ENCODE measurements around the gene TBC1D16.
A peak's percentile ranks its signal among the peaks of the same experiment; 100 is the strongest.

TBC1D16 gene

GRCh38 chr17:80035687-80035936 is at the start of gene TBC1D16:
TSS of gene TBC1D16 (minus strand) at chr17:80035872. CDS start at chr17:80013547, 22,325 bp downstream.
- no peak for DNase-seq

- no peak for DNase-seq
These were observed 49.1 kb upstream of the TBC1D16 start for GRCh38 chr17:80084773-80085172.

GRCh38 chr17:80083136-80083661 is 47.5 kb upstream of the TBC1D16 start:
- no peak for DNase-seq

GRCh38 chr17:80082403-80083135 is 46.9 kb upstream of the TBC1D16 start:
- DNase-seq = peak; percentile 54

- DNase-seq = no peak
These were observed 45.9 kb upstream of the TBC1D16 start for GRCh38 chr17:80081596-80081995.

- no peak for DNase-seq
These were observed 44.4 kb upstream of the TBC1D16 start for GRCh38 chr17:80080081-80080480.

- no peak for DNase-seq
These were observed 36.7 kb upstream of the TBC1D16 start for GRCh38 chr17:80072410-80072809.

GRCh38 chr17:80071116-80071841 is 35.6 kb upstream of the TBC1D16 start:
- DNase-seq = no peak

GRCh38 chr17:80070375-80071115 is 34.9 kb upstream of the TBC1D16 start:
- DNase-seq = no peak

GRCh38 chr17:80068301-80069222 is 32.9 kb upstream of the TBC1D16 start:
- DNase-seq = no peak

- DNase-seq = no peak
These were observed 31.8 kb upstream of the TBC1D16 start for GRCh38 chr17:80067393-80067986.

- no peak for DNase-seq
These were observed 30.0 kb upstream of the TBC1D16 start for GRCh38 chr17:80065478-80066170.

GRCh38 chr17:80064696-80065095 is 29.0 kb upstream of the TBC1D16 start:
- DNase-seq = no peak

- no peak for DNase-seq
These were observed 28.3 kb upstream of the TBC1D16 start for GRCh38 chr17:80063830-80064585.

- DNase-seq = no peak
These were observed 25.7 kb upstream of the TBC1D16 start for GRCh38 chr17:80061421-80061820.

- DNase-seq = no peak
These were observed 25.0 kb upstream of the TBC1D16 start for GRCh38 chr17:80060644-80061043.

- DNase-seq = no peak
These were observed 22.8 kb upstream of the TBC1D16 start for GRCh38 chr17:80058311-80058955.

- DNase-seq = no peak
These were observed 19.9 kb upstream of the TBC1D16 start for GRCh38 chr17:80055597-80055996.

- no peak for DNase-seq
These were observed 17.4 kb upstream of the TBC1D16 start for GRCh38 chr17:80053102-80053501.

- DNase-seq = no peak
These were observed 16.0 kb upstream of the TBC1D16 start for GRCh38 chr17:80051681-80052080.
